Measurements from ENCODE around the gene RNF212. TPM values are rescaled to one million over a fixed set of nuclear protein-coding genes. Genes with fewer than 3 reads are reported as not detected.
A peak's percentile ranks its signal among the peaks of the same experiment; 100 is the strongest.
"Not testable (repeated sequence)": the region's sequence is repeated elsewhere in the genome, so short reads cannot be mapped to it uniquely, and the experiment has no call there.

The RNF212 gene
- total RNA-seq, 1 donor from 2014 or later: 0.85 TPM

- DNase-seq: no peak
Observed at GRCh38 chr4:1061056-1061700, 52.2 kb downstream of the RNF212 start.

DNA sequence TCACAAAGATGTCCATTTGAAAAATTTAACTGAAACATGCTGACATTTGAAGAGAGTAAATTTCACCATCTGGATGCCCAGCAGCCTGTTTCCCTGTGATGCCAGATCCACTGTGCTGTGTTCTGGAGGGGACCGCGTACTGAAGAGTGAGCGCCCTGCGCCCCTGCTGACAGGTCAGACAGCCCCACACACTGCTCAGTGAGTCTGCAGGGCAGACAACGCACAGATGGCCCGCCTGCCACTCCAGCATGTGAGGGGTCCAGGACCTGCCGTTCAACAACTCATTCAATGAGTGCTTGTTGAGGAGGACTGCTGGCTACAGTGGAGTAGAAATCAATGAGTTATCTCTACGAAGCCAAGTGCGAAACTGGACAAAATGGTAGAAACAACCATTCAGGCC, 52.7 kb downstream of the RNF212 start:
- no peak for DNase-seq

DNA sequence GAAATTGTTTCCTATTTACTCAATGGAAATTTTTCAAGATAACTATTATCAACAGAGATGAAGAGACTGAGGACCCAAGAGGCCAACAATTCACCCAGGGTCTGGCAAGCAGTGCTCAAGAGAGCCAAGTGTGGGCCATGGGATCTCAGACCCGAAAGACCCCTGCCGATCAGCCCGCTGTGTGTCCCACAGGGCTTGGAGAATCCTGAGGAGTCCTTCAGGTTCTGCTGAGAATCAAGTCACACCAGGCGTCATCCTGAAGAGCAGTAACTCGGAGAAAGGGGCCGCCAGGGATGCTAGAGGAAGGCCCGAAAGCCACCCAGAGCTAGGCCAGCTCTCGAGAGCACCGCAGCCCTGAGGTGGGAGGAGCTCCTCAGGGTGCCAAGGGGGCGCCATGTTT, 53.2 kb downstream of the RNF212 start:
- no peak for DNase-seq

DNA sequence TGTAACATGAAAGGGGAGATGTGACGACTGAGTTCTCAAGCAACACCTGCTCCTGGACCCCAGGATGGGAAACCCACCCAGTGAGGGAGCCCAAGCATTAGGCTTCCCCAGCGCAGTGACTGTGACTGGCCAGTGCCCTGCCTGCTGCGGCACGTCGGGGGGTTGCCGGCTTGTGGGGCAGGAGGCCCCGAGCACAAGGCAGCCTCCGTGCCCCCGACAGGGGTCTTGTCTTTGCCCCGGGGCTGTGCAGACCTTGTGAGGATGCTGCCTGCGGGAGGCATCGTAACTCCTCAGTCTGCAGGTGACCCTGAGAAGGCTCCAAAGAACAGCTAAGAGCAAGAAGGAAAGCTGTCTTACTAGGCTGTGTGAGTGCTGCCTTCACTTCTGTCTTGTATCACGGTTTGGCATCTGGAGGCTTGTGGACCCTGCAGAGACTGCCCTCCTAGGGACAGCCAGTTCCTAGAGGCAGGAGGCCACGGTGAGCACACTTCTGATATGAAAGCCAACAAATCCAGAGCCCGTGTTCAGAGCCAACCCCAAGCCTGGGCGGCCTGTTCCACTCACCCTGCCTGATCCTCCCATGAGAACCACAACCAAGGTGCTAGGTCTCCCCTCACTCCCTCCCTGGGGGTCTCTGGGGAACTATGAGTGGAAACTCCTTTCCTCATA, 54.2 kb downstream of the RNF212 start:
- no peak for DNase-seq

DNA sequence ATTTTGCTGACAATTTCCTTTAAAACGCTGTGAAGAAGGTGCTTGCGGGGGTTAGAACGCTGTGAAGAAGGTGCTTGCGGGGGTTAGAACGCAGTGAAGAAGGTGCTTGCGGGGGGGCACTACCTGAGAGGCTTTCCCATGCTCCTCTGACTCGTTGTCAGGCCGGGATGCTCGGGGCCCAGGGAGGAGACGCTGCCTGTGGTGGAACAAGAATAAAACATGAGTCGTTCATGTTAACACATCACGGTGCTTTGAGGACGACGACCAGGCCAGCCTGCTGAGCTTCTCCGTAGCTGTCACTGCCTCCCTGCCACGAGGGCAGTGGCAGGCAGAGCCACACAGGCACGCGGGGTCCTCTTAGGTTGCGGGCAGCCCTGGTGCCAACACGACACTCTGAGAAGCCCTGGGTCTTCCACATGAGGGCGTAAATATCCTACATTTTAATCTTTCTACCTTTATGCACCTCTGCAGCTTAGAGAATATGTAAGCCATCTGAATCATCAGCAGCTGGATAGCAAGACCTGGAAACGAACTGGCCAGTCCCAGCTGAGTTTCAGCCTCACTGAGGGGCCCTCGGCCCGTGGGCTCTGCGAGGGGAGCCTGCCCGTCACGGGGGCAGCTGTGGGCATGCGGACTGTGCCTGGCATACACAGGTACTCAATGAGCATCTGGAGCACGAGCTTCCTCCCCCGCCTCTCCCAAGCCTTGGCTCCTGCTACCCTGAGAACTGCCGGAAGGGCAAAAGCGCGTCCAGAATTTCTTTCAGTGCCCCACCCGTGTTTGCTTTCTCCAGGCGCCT, 55.0 kb downstream of the RNF212 start:
- DNase-seq: no peak

- no peak for DNase-seq
Observed at GRCh38 chr4:1057403-1057745, 56.0 kb downstream of the RNF212 start.

DNA sequence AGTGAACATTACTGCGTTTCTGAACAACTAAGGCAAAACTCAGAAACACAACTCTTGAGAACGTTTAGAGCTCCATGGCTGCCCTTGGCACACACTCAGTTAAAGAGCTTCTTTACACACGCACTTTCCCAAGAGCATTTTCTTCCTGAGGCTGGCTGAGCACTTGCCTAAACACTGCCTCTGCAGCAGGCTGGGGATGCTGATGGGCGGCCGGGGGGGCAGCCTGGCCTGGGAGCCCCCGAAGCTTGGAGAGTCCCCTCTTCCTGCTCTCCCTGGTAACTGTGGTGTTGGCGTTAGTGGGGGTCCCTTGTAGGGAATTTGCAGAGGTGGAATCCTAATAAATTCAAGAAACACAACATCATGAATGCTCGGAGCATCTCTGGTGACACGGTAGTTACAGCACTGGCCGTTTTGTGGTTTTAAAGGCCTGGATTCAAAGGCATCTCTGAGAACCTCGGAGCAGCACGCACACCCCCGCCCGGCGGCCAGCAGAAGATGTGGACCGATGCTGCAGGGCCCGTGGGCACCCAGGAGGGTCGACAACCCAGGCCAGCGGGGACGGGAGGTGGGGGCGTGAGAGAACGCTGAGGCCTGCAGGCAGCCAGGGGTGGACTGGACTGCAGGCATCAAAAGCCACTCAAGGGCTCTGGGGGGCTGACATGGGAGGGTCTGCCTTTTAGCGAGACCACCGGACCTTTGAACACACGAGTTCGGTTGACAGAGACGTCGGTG, 56.5 kb downstream of the RNF212 start:
- no peak for DNase-seq

DNA sequence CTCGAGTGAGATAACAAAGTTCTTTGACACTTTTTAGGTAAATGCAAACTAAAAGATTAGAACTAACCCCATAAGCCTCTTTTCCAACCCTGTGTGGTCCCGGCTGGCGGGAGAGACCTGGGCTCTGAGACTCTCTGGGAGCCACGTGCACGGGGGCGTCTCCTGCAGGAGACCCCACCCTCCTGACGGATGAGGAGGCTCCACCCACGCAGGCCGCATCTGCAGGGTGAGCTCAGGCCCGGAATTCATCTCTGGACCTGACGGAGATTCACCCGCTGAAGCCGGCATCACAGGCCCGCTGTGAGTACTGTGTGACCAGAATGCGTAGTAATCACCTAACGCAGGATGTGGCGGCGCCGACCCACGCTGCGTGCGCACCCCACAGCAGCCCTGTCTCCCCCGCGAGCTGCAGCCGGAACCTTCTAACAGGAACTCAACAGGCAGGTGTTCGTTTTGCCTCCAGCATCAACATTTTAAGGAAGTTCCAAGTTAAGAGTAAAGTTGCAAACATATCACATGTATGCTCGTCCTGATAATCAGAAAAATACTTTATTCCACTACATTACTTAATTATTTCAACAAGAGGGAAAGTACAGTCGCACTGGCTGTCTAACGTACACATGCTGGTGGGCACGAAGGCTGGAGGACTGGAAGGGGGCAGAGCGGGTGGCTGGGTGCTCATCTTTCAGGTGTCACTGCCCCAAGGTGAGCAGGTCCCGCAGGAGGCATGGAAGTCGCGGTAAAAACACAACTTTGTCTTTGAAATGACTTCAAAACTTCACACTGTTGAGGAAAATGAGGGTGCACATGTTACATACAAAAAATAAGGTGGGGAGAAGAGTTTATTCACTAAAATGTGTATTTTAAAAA, 57.4 kb downstream of the RNF212 start:
- peak; percentile 32 for DNase-seq

GRCh38 chr4:1055243-1055701, 58.1 kb downstream of the RNF212 start:
- not testable (repeated sequence) for DNase-seq

GRCh38 chr4:1054696-1055242, 58.6 kb downstream of the RNF212 start:
- DNase-seq: not testable (repeated sequence)

DNA sequence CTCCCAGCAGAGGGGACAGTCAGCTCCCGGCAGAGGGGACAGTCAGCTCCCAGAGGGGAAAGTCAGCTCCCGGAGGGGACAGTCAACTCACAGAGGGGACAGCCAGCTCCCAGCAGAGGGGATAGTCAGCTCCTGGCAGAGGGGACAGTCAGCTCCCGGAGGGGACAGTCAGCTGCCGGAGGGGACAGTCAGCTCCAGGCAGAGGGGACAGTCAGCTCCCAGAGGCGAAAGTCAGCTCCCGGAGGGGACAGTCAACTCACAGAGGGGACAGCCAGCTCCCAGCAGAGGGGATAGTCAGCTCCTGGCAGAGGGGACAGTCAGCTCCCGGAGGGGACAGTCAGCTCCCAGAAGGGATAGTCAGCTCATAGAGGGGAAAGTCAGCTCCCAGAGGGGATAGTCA, 59.5 kb downstream of the RNF212 start:
- DNase-seq: not testable (repeated sequence)

GRCh38 chr4:1053080-1053661, 60.2 kb downstream of the RNF212 start:
- no peak for DNase-seq

DNA sequence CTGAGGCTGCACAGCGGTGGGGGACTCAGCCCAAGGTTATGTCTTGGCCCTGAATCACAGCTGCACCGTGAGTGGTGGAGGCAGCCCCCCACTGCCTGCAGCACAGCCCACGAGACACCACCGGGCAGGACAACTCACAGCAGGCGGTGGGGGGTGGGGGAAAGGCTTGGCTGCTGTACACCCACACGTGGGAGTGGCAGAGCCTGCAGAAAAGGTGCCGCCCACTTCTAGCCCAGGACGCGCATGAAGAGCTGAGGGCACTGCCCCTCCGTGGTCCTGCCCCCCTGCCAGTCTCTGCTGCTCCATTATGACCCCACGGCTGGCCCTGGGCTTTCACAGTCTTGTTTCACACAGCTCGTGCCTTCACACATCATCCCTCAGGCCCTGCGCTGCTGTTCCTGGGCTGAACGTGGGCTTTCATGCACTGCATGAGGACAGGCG, 61.1 kb downstream of the RNF212 start:
- no peak for DNase-seq

- no peak for DNase-seq
Observed at GRCh38 chr4:1051472-1051871, 61.9 kb downstream of the RNF212 start.

DNA sequence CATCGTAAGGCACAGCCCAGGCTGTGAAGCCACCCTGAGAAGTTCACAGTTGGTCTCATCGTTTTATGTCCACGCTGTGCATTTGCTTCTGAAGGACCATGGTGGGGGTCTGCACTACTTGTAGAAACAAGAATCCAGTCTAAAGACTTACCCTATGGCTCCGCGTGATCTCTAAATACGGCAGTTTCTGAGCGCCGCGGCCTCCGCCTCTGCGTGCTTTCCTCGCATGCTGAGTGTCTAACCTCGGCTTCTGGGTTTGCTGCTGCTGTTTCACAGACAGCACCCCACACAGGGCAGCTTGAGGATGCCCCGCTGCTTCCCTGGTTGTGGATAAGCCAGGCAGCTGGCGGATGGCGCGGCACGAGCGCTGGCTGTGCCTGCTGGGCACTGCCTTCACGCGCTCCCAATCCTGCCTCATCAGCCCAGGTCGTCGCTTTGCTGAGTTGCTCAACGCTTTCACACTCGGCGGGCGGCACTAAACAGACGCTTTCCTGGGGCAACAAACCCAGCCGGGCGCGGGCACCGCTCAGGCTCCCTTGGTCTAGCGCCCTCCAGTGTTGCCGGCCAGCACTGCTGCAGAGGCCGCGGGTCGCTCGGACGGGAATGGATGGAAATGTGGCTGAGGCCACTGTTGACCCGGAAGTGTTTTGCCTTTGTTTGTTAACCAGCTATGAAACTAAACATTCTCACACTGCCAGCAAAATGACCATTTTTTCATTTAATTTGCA, 62.7 kb downstream of the RNF212 start:
- DNase-seq: peak; percentile 68

DNA sequence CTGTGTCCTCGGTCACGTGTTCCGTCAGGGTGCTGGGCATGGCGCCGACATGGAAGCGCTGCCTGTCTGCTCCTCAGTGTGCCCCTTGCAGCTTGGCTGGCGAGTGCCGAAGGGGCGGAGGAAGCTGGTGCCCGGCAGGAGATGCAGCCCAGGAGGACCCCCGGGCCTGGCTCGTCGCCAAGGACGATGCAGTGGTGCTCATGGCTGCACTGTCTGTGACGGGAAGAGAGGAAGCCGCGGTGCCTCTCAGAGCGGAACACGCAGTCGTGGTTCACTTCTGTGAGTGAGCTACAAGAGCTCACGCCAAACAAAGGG, 63.8 kb downstream of the RNF212 start:
- no peak for DNase-seq

GRCh38 chr4:1048773-1049590, 64.4 kb downstream of the RNF212 start:
- DNase-seq: peak; percentile 40

DNA sequence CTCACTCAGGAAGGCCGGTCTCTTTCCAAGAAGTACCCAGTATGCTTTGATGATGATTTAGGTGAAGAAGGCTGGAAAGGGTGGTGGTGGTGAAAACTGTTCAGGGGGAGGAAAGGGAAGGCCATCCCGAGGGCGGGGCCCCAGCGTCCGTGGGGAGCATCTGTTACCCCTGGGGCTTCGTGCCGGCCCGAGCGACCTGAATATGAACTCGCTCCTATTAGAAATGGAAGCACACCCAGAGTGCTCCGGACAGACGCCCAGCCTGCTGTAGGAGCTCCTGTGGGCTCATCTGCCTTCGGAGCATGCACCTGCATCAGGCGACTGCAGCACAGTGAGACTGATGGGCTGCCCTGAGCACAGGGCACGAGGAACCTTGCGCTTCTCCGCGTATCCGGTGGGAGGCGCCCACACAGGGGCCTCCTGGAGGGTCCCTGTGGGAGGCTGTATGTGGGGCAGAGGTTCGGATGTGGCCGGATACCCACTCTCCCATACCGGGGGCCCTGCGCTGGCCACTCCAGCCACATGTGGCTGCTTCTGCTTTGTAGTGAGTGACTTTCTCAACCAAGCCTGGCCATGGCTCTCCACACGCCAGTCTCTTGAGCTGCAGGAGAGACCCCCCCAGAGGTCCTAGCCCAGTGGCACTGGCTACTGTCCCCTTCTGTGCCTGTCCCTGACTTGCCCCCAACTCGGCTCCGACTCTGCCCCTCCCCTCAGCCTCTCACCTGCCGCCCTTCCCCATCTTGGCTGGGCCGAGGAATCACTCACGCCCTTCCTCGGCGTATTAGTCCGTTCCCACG, 65.2 kb downstream of the RNF212 start:
- no peak for DNase-seq

Measured in dermis blood vessel endothelial cell (primary cell).